Neural crest cell (in vitro differentiated cells): ENCODE results near the gene TAF11L4. TPM values are rescaled to one million over a fixed set of nuclear protein-coding genes. Genes with fewer than 3 reads are reported as not detected.
"Not testable (repeated sequence)": the region's sequence is repeated elsewhere in the genome, so short reads cannot be mapped to it uniquely, and the experiment has no call there.

ENCODE experiments used
- DNase-seq: peaks from one replicate; pipeline ENCODE4 v3.0.0; 2021; ENCODE audit warnings: low read depth, mixed read lengths, low spot score
- H3K27ac Mint-ChIP-seq: one replicate; pipeline ENCODE4 v1.8.0; 2021; ENCODE audit warnings: mild to moderate bottlenecking, mixed read lengths; ENCODE audit not compliant: unreplicated experiment
- H3K27me3 Mint-ChIP-seq: 2 replicates; pipeline ENCODE4 v1.8.0; 2021; ENCODE audit warnings: low read depth, mild to moderate bottlenecking, mixed read lengths
- H3K36me3 Mint-ChIP-seq: 2 replicates; pipeline ENCODE4 v1.8.0; 2021; ENCODE audit warnings: low read depth, mild to moderate bottlenecking, mixed read lengths
- H3K4me1 Mint-ChIP-seq: 2 replicates; pipeline ENCODE4 v1.8.0; 2021; ENCODE audit warnings: mixed read lengths
- H3K4me3 Mint-ChIP-seq: one replicate; pipeline ENCODE4 v1.8.0; 2021; ENCODE audit warnings: mild to moderate bottlenecking, mixed read lengths
- H3K9me3 Mint-ChIP-seq: 2 replicates; pipeline ENCODE4 v1.8.0; 2021; ENCODE audit warnings: mixed read lengths
- CTCF ChIP-seq: fragments of 200-600 bp; sonication (generic); conservative IDR thresholded peaks from 2 replicates; pipeline ENCODE4 v1.5.0; 2021; ENCODE audit warnings: antibody characterized with exemption, mild to moderate bottlenecking
- long read RNA-seq: library from polyadenylated mRNA; unstranded; transcript quantifications from one replicate; pipeline ENCODE4 v2.0.0, GENCODE V29; 2020
- total RNA-seq: library from RNA; stranded (reverse); gene quantifications from 2 replicates; pipeline ENCODE4 v1.2.1, GENCODE V29; 2021

Gene TAF11L4
- not detected in 2 replicates for total RNA-seq
- long read RNA-seq, result 0 reads

- H3K27ac Mint-ChIP-seq, H3K4me1 Mint-ChIP-seq, DNase-seq, H3K36me3 Mint-ChIP-seq, H3K27me3 Mint-ChIP-seq, H3K9me3 Mint-ChIP-seq, H3K4me3 Mint-ChIP-seq: not testable (repeated sequence)
Measured at GRCh38 chr5:17521501-17521900, at the start of gene TAF11L4. TAF11L4 (plus strand) TSS chr5:17521801.

GRCh38 chr5:17475064-17475463 is 46.5 kb upstream of the TAF11L4 start:
- not testable (repeated sequence) for H3K9me3 Mint-ChIP-seq, H3K27ac Mint-ChIP-seq, H3K36me3 Mint-ChIP-seq, H3K4me3 Mint-ChIP-seq, H3K27me3 Mint-ChIP-seq, H3K4me1 Mint-ChIP-seq, DNase-seq

- Mint-ChIP-seq H3K4me1 (no peaks in the 10 kb centered on the region), H3K4me3 (no peak overlapping the region), H3K36me3 (no peaks in the 10 kb centered on the region), H3K27me3 (no peaks in the 10 kb centered on the region), H3K27ac (no peak overlapping the region), H3K9me3 (no peaks in the 10 kb centered on the region)
- no peak for DNase-seq
- TF ChIP-seq CTCF, result no peak
Measured at GRCh38 chr5:17477043-17477442, 44.6 kb upstream of the TAF11L4 start.

- no peak overlapping the region for H3K4me3 Mint-ChIP-seq
- no peak overlapping the region for H3K27ac Mint-ChIP-seq
- no peaks in the 10 kb centered on the region for H3K9me3 Mint-ChIP-seq
- no peak for DNase-seq
- H3K27me3 Mint-ChIP-seq, result no peaks in the 10 kb centered on the region
- TF ChIP-seq CTCF, result no peak
- no peaks in the 10 kb centered on the region for H3K36me3 Mint-ChIP-seq
- no peaks in the 10 kb centered on the region for H3K4me1 Mint-ChIP-seq
Measured at GRCh38 chr5:17477573-17478265, 43.9 kb upstream of the TAF11L4 start.

- no peak for TF ChIP-seq CTCF
- Mint-ChIP-seq H3K27ac (no peak overlapping the region), H3K4me3 (no peak overlapping the region), H3K36me3 (no peaks in the 10 kb centered on the region), H3K9me3 (no peaks in the 10 kb centered on the region), H3K4me1 (no peaks in the 10 kb centered on the region), H3K27me3 (no peaks in the 10 kb centered on the region)
- DNase-seq, result no peak
Measured at GRCh38 chr5:17481378-17481777, 40.2 kb upstream of the TAF11L4 start.

GRCh38 chr5:17482790-17483189 is 38.8 kb upstream of the TAF11L4 start:
- no peak for DNase-seq
- no peaks in the 10 kb centered on the region for H3K9me3 Mint-ChIP-seq
- no peak overlapping the region for H3K4me3 Mint-ChIP-seq
- no peaks in the 10 kb centered on the region for H3K4me1 Mint-ChIP-seq
- H3K36me3 Mint-ChIP-seq, result no peaks in the 10 kb centered on the region
- no peak for TF ChIP-seq CTCF
- no peak overlapping the region for H3K27ac Mint-ChIP-seq
- no peaks in the 10 kb centered on the region for H3K27me3 Mint-ChIP-seq

- not testable (repeated sequence) for H3K4me1 Mint-ChIP-seq, H3K36me3 Mint-ChIP-seq, H3K27ac Mint-ChIP-seq
Measured at GRCh38 chr5:17486464-17487173, 35.0 kb upstream of the TAF11L4 start.

More at GRCh38 chr5:17486464-17487173, 35.0 kb upstream of the TAF11L4 start:
- not testable (repeated sequence) for H3K27me3 Mint-ChIP-seq, H3K4me3 Mint-ChIP-seq, H3K9me3 Mint-ChIP-seq, DNase-seq
